Body of pancreas (tissue), 4 donors: Measurements from ENCODE around the gene ARID5B. TPM values are rescaled to one million over a fixed set of nuclear protein-coding genes. Genes with fewer than 3 reads are reported as not detected.
A peak's percentile ranks its signal among the peaks of the same experiment; 100 is the strongest.

Source experiments
- ATAC-seq: fragments of 150-250 bp; one replicate; pipeline ENCODE4 v1.9.1; 2016
- DNase-seq, 4 donors: peaks; one replicate each; pipeline ENCODE4 v3.0.0-alpha.2; 2019
- H3K27ac ChIP-seq, 4 donors: fragments of 200-600 bp; sonication (generic); 1 replicate in 3 of 4; 2 replicates in 1 of 4; pipeline versions ENCODE4 v1.5.1 to v1.6.1; 2016 to 2019; ENCODE audit warnings: mild to moderate bottlenecking in 1 of 4, mixed read lengths in 1 of 4, moderate library complexity in 1 of 4
- H3K27me3 ChIP-seq, 2 donors: fragments of 200-600 bp; sonication (generic); one replicate each; pipeline ENCODE4 v1.6.0; 2016; ENCODE audit warnings: mild to moderate bottlenecking in 1 of 2
- H3K36me3 ChIP-seq, 2 donors: fragments of 200-600 bp; sonication (generic); replicated peaks in 1 of 2; 2 replicates each; pipeline ENCODE4 v1.5.1; 2016; ENCODE audit warnings: low read depth in 2 of 2; ENCODE audit not compliant: insufficient read depth in 1 of 2
- H3K4me1 ChIP-seq: fragments of 200-600 bp; sonication (generic); one replicate; pipeline ENCODE4 v1.6.0; 2016
- H3K4me3 ChIP-seq, 2 donors: fragments of 200-600 bp; sonication (generic); 1 replicate in 1 of 2; 2 replicates in 1 of 2; pipeline ENCODE4 v1.5.1; 2016 to 2019
- H3K9me3 ChIP-seq, 3 donors: fragments of 200-600 bp; sonication (generic); 1 replicate in 2 of 3; 2 replicates in 1 of 3; pipeline ENCODE4 v1.5.1; 2016
- CTCF ChIP-seq, 7 experiments: fragments of 450-650 bp in 4 of 7; fragments of 200-600 bp in 3 of 7; sonication (generic) in 3 of 7; IDR thresholded peaks; one replicate each; pipeline ENCODE4 v1.5.1; 2016 to 2019; ENCODE audit warnings: antibody characterized with exemption in 7 of 7
- POLR2A ChIP-seq, 3 donors: fragments of 450-650 bp; IDR thresholded peaks; one replicate each; pipeline ENCODE4 v1.6.1; 2016; ENCODE audit warnings: antibody characterized with exemption in 3 of 3, mild to moderate bottlenecking in 2 of 3
- WGBS, 2 donors: methylation state at CpG; one replicate each; pipeline ENCODE4 v1.1.5; 2017; 5-methylcytosine and 5-hydroxymethylcytosine counted together
- intact Hi-C: fragments of 100-400 bp; cut with DNase I; formaldehyde crosslinking; loops from one replicate; pipeline ENCODE4 v1.15.1; 2023
- total RNA-seq, 2 donors: library from RNA; depleted of rRNA; stranded (reverse); fragments of >200 nt; gene quantifications; one replicate each; pipeline ENCODE4 v1.1.0, GENCODE V29; 2016

ARID5B gene
- total RNA-seq, 2 donors from 2014 or later, result 16.1 to 17.1 TPM

- H3K9me3 ChIP-seq, result no peaks in the 10 kb centered on the region
- intact Hi-C loops, result no loop called here
- DNase-seq, result peak; percentile 50 to 78 (median 72)
- H3K36me3 ChIP-seq, result no peaks in the 10 kb centered on the region
- peak overlapping the region; percentile 21 to 66 (median 60) for H3K27ac ChIP-seq
- no peak overlapping the region for H3K4me3 ChIP-seq
- H3K27me3 ChIP-seq, result no peaks in the 10 kb centered on the region
- 20 to 28% methylated on average over 9 to 21 of the region's 21 CpGs for WGBS, 2 donors
- ATAC-seq, result peak; percentile 77
- TF ChIP-seq POLR2A (IDR thresholded peaks at IDR 0.05) (peak in 2 of 3 donors; percentile 53 to 65), CTCF (IDR thresholded peaks at IDR 0.05) (no peak)
- H3K4me1 ChIP-seq, result peaks cover 13% of the 10 kb centered on the region
Measured at GRCh38 chr10:62048919-62049623, 147.6 kb downstream of the ARID5B start.

GRCh38 chr10:62049624-62050345 lies 148.3 kb downstream of the ARID5B start:
- intact Hi-C loops, result no loop called here
- WGBS, 2 donors, result 38 to 48% methylated on average over 2 of the region's 2 CpGs
- peak overlapping the region; percentile 21 to 66 (median 60) for H3K27ac ChIP-seq
- no peaks in the 10 kb centered on the region for H3K36me3 ChIP-seq
- no peak for TF ChIP-seq CTCF (IDR thresholded peaks at IDR 0.05)
- no peak for TF ChIP-seq POLR2A (IDR thresholded peaks at IDR 0.05)
- H3K4me1 ChIP-seq, result peaks cover 21% of the 10 kb centered on the region
- DNase-seq (no peak), ATAC-seq (no peak)
- no peaks in the 10 kb centered on the region for H3K27me3 ChIP-seq
- no peaks in the 10 kb centered on the region for H3K9me3 ChIP-seq
- H3K4me3 ChIP-seq, result no peak overlapping the region

GRCh38 chr10:62050346-62050892 lies 148.9 kb downstream of the ARID5B start:
- intact Hi-C loops, result no loop called here

GRCh38 chr10:62050893-62051433 lies 149.5 kb downstream of the ARID5B start:
- no peak for TF ChIP-seq CTCF (IDR thresholded peaks at IDR 0.05)
- TF ChIP-seq POLR2A (IDR thresholded peaks at IDR 0.05), result peak in 1 of 3 donors; percentile 29
- WGBS, 2 donors, result 77 to 79% methylated on average over 9 of the region's 9 CpGs
- Histone ChIP-seq H3K9me3 (no peaks in the 10 kb centered on the region), H3K27ac (peak overlapping the region in 2 of 4 donors; percentile 14 to 32), H3K36me3 (no peaks in the 10 kb centered on the region), H3K4me3 (no peak overlapping the region), H3K4me1 (peaks cover 22% of the 10 kb centered on the region), H3K27me3 (no peaks in the 10 kb centered on the region)
- ATAC-seq (peak; percentile 7), DNase-seq (peak in 3 of 4 donors; percentile 16 to 58 (median 24))
- intact Hi-C loops, result no loop called here

More at GRCh38 chr10:62050346-62050892, 148.9 kb downstream of the ARID5B start:
- no peaks in the 10 kb centered on the region for H3K36me3 ChIP-seq
- no peaks in the 10 kb centered on the region for H3K27me3 ChIP-seq
- no peak overlapping the region for H3K4me3 ChIP-seq
- ATAC-seq, result no peak
- peaks cover 22% of the 10 kb centered on the region for H3K4me1 ChIP-seq
- no peak for DNase-seq
- no peak for TF ChIP-seq POLR2A (IDR thresholded peaks at IDR 0.05)
- TF ChIP-seq CTCF (IDR thresholded peaks at IDR 0.05), result no peak
- 51 to 68% methylated on average over 5 of the region's 5 CpGs for WGBS, 2 donors
- no peaks in the 10 kb centered on the region for H3K9me3 ChIP-seq
- H3K27ac ChIP-seq, result peak overlapping the region in 2 of 4 donors; percentile 14 to 32
